OCI-LY1 (cell line): Measurements from ENCODE around the gene FAM221B.

Experiments used
- H2AFZ ChIP-seq: fragments of 200-600 bp; sonication (generic), shearing (Covaris generic); 2 replicates; pipeline ENCODE4 v1.6.0; 2014; ENCODE audit warnings: antibody characterized with exemption, mild to moderate bottlenecking, low read length
- H3F3A ChIP-seq: fragments of 200-600 bp; sonication (generic), shearing (Covaris generic); 2 replicates; pipeline ENCODE4 v1.6.0; 2014; ENCODE audit warnings: mild to moderate bottlenecking, antibody characterized with exemption, low read length, moderate library complexity; ENCODE audit not compliant: insufficient read depth
- H3K27ac ChIP-seq: fragments of 200-600 bp; sonication (generic); 2 replicates; pipeline ENCODE4 v1.5.1; 2014; ENCODE audit warnings: low read length, mixed run types, mild to moderate bottlenecking, low read depth; ENCODE audit not compliant: poor library complexity, severe bottlenecking
- H3K27me3 ChIP-seq: fragments of 200-600 bp; sonication (generic); 2 replicates; pipeline ENCODE4 v1.6.0; 2014; ENCODE audit warnings: antibody characterized with exemption, mild to moderate bottlenecking, low read length, moderate library complexity; ENCODE audit not compliant: insufficient read depth
- H3K36me3 ChIP-seq: fragments of 200-600 bp; sonication (generic); 2 replicates; pipeline ENCODE4 v1.6.1; 2014; ENCODE audit warnings: mild to moderate bottlenecking, antibody characterized with exemption, low read length, moderate library complexity, mixed read lengths; ENCODE audit not compliant: insufficient read depth
- H3K4me1 ChIP-seq: fragments of 200-600 bp; sonication (generic); 2 replicates; pipeline ENCODE4 v1.5.1; 2014; ENCODE audit warnings: mild to moderate bottlenecking, low read length, moderate library complexity; ENCODE audit not compliant: insufficient read depth, severe bottlenecking
- H3K4me2 ChIP-seq: fragments of 200-600 bp; sonication (generic), shearing (Covaris generic); 2 replicates; pipeline ENCODE4 v1.6.1; 2014; ENCODE audit warnings: low read length
- H3K4me3 ChIP-seq: fragments of 200-600 bp; sonication (generic); 2 replicates; pipeline ENCODE4 v1.5.1; 2014; ENCODE audit warnings: low read length, low read depth, mild to moderate bottlenecking, mixed read lengths; ENCODE audit not compliant: poor library complexity, severe bottlenecking
- H3K79me2 ChIP-seq: fragments of 200-600 bp; shearing (Covaris generic); 2 replicates; pipeline ENCODE4 v1.6.1; 2016; ENCODE audit warnings: mixed run types, low read length, mixed read lengths; ENCODE audit not compliant: insufficient read depth
- H3K9ac ChIP-seq: fragments of 200-600 bp; sonication (generic), shearing (Covaris generic); 2 replicates; pipeline ENCODE4 v1.6.1; 2014; ENCODE audit warnings: mild to moderate bottlenecking, low read length, mixed read lengths
- H3K9me2 ChIP-seq: fragments of 200-600 bp; sonication (generic), shearing (Covaris generic); 2 replicates; pipeline ENCODE4 v1.6.1; 2014; ENCODE audit warnings: low read depth, mild to moderate bottlenecking, low read length, mixed read lengths
- H3K9me3 ChIP-seq: fragments of 200-600 bp; shearing (Covaris generic); 2 replicates; pipeline ENCODE4 v1.6.1; 2014; ENCODE audit warnings: low read length, mixed read lengths
- H4K20me1 ChIP-seq: fragments of 200-600 bp; sonication (generic), shearing (Covaris generic); 2 replicates; pipeline ENCODE4 v1.6.0; 2016; ENCODE audit warnings: mild to moderate bottlenecking, low read length; ENCODE audit not compliant: insufficient read depth
- EZH2 ChIP-seq: fragments of 200-600 bp; sonication (generic), shearing (Covaris generic); IDR thresholded peaks from 2 replicates; pipeline ENCODE4 v1.8.0; 2017; ENCODE audit warnings: borderline replicate concordance, mixed run types, mild to moderate bottlenecking, antibody characterized with exemption, low read length, moderate library complexity, mixed read lengths
- TF ChIP-seq, protein P1 (sequence below): fragments of 200-600 bp; sonication (generic), shearing (Covaris generic); IDR thresholded peaks from 2 replicates; pipeline ENCODE4 v1.5.1; 2017; ENCODE audit warnings: mild to moderate bottlenecking, antibody characterized with exemption, low read length, moderate library complexity, mixed read lengths

The FAM221B gene

DNA sequence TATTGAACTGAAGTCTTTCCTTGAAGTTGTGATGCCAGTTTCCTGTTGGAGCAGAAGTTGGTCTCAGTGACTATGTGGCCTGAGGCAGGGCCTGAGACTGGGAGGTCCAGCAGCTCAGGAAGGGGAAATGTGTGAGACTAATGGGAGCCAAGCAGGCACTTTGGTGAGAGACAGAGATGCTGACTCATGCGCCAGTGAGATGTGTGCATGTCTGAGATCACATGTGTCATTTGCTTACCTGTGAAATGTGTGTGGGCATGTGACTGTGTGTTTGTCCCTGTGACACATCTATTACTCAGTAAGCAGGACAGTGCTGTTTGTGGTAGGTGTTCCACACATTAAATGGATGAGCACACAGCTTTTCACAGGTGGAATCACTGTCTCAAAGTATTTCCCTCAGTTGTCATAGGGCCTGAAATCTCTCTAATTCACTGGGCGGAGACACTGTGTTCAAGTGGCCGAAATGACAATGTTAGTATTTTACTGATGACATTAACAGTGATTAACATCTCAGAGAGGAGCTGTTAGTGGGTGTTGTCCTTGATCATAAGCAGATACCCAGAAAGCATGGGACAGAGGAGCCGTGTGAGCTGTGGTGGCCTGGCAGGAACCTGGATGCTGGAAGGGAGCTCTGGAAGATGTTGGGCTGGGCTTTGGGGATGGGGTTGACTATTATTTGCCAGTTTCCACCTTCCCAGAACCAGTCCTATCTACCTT lies 29.7 kb downstream of the FAM221B start:
- Histone ChIP-seq H3K27ac (no peak overlapping the region), H2AFZ (no peak overlapping the region)

GRCh38 chr9:35797311-35798109 lies 31.0 kb downstream of the FAM221B start:
- Histone ChIP-seq H3K36me3 (peaks cover 6% of the 10 kb centered on the region; the same call in 1 of the 2 replicates), H3K9ac (no peak overlapping the region), H3K9me2 (no peaks in the 10 kb centered on the region), H3F3A (no peaks in the 10 kb centered on the region), H3K27ac (no peak overlapping the region), H3K9me3 (no peaks in the 10 kb centered on the region), H3K4me2 (no peak overlapping the region), H3K79me2 (no peaks in the 10 kb centered on the region), H3K4me1 (no peaks in the 10 kb centered on the region), H2AFZ (no peak overlapping the region), H4K20me1 (no peaks in the 10 kb centered on the region), H3K27me3 (no peaks in the 10 kb centered on the region), H3K4me3 (no peak overlapping the region)
- TF ChIP-seq, protein P1, sequence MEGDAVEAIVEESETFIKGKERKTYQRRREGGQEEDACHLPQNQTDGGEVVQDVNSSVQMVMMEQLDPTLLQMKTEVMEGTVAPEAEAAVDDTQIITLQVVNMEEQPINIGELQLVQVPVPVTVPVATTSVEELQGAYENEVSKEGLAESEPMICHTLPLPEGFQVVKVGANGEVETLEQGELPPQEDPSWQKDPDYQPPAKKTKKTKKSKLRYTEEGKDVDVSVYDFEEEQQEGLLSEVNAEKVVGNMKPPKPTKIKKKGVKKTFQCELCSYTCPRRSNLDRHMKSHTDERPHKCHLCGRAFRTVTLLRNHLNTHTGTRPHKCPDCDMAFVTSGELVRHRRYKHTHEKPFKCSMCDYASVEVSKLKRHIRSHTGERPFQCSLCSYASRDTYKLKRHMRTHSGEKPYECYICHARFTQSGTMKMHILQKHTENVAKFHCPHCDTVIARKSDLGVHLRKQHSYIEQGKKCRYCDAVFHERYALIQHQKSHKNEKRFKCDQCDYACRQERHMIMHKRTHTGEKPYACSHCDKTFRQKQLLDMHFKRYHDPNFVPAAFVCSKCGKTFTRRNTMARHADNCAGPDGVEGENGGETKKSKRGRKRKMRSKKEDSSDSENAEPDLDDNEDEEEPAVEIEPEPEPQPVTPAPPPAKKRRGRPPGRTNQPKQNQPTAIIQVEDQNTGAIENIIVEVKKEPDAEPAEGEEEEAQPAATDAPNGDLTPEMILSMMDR = no peak
- no peak for TF ChIP-seq EZH2

More for the DNA sequence above, 29.7 kb downstream of the FAM221B start:
- Histone ChIP-seq H3K79me2 (no peaks in the 10 kb centered on the region), H3K36me3 (peaks cover 7% of the 10 kb centered on the region; the same call in 1 of the 2 replicates), H3K9me3 (no peaks in the 10 kb centered on the region), H3K4me2 (no peak overlapping the region), H3K27me3 (no peaks in the 10 kb centered on the region), H3F3A (no peaks in the 10 kb centered on the region), H3K9me2 (no peaks in the 10 kb centered on the region), H3K4me1 (no peaks in the 10 kb centered on the region), H4K20me1 (no peaks in the 10 kb centered on the region), H3K9ac (no peak overlapping the region), H3K4me3 (no peak overlapping the region)
- TF ChIP-seq, protein P1 = no peak
- no peak for TF ChIP-seq EZH2

- H3K4me2 ChIP-seq = no peak overlapping the region
- H3K9ac ChIP-seq = no peak overlapping the region
- H3K4me1 ChIP-seq = no peaks in the 10 kb centered on the region
- no peak overlapping the region for H3K27ac ChIP-seq
- no peaks in the 10 kb centered on the region for H3F3A ChIP-seq
- no peaks in the 10 kb centered on the region for H4K20me1 ChIP-seq
- H2AFZ ChIP-seq = no peak overlapping the region
- H3K9me3 ChIP-seq = no peaks in the 10 kb centered on the region
- peaks cover 1% of the 10 kb centered on the region; the same call in 1 of the 2 replicates for H3K36me3 ChIP-seq
- no peaks in the 10 kb centered on the region for H3K79me2 ChIP-seq
- H3K27me3 ChIP-seq = no peaks in the 10 kb centered on the region
- TF ChIP-seq, protein P1 = no peak
- TF ChIP-seq EZH2 = no peak
- H3K9me2 ChIP-seq = no peaks in the 10 kb centered on the region
- no peak overlapping the region for H3K4me3 ChIP-seq
Observed at GRCh38 chr9:35795695-35796094, 32.8 kb downstream of the FAM221B start.
